Nephron progenitor cell (in vitro differentiated cells): ENCODE data around the gene FAM47E.

ENCODE experiments used
- DNase-seq: peaks from one replicate; pipeline ENCODE4 v3.0.0; 2021
- H3K27ac Mint-ChIP-seq: 2 replicates; pipeline ENCODE4 v1.8.0; 2021; ENCODE audit warnings: mild to moderate bottlenecking, moderate library complexity, mixed read lengths
- H3K27me3 Mint-ChIP-seq: 2 replicates; pipeline ENCODE4 v1.8.0; 2021; ENCODE audit warnings: mild to moderate bottlenecking, low read depth, mixed read lengths; ENCODE audit not compliant: poor library complexity
- H3K36me3 Mint-ChIP-seq: 2 replicates; pipeline ENCODE4 v1.8.0; 2021; ENCODE audit warnings: low read depth, mixed read lengths
- H3K4me1 Mint-ChIP-seq: 2 replicates; pipeline ENCODE4 v1.8.0; 2021; ENCODE audit warnings: mixed read lengths
- H3K4me3 Mint-ChIP-seq: 2 replicates; pipeline ENCODE4 v1.8.0; 2021; ENCODE audit warnings: mild to moderate bottlenecking, moderate library complexity, mixed read lengths
- H3K9me3 Mint-ChIP-seq: 2 replicates; pipeline ENCODE4 v1.8.0; 2021; ENCODE audit warnings: mild to moderate bottlenecking, moderate library complexity, mixed read lengths
- TF ChIP-seq, protein P1 (sequence below): fragments of 200-600 bp; sonication (generic); IDR thresholded peaks from 2 replicates; pipeline ENCODE4 v1.5.0; 2021; ENCODE audit warnings: antibody characterized with exemption

FAM47E gene

GRCh38 chr4:76216975-76217814 lies 34.3 kb upstream of the FAM47E start:
- no peaks in the 10 kb centered on the region for H3K9me3 Mint-ChIP-seq

DNA sequence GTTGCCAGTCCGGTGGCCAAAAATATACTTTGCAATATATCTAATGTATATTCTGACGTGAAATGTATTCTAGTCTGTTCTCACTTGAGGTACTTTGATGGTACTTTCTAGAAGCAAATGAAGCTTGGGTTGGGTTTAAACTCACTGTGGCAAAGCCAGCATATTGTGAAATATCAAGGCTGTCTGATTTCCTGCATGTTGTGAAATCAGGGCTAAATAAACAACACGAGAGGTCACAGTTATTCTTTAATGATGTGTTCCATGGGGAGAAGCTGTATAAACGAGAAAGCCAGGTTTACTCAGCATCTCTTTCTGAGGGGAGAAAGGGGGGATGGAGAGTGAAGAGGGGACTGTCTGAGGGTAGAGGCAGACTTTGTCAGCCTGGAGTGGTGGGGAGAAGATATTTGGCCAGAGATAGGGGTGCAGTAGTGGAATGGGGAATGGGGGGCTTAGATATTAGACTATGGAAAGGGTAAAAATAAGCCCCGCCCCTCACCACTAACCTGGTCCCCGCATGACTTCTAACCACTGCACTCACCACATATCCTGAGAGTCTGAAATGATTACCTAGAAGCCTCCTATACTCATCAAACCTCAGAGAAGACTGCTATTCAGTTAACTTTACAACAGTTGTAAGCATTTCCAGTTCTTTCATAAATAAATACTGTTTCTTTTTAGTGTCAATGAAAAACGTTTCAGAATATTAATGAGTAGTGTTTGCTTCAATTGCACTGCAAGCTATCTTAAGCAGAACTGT lies 32.0 kb upstream of the FAM47E start:
- DNase-seq, result no peak
- TF ChIP-seq, protein P1, sequence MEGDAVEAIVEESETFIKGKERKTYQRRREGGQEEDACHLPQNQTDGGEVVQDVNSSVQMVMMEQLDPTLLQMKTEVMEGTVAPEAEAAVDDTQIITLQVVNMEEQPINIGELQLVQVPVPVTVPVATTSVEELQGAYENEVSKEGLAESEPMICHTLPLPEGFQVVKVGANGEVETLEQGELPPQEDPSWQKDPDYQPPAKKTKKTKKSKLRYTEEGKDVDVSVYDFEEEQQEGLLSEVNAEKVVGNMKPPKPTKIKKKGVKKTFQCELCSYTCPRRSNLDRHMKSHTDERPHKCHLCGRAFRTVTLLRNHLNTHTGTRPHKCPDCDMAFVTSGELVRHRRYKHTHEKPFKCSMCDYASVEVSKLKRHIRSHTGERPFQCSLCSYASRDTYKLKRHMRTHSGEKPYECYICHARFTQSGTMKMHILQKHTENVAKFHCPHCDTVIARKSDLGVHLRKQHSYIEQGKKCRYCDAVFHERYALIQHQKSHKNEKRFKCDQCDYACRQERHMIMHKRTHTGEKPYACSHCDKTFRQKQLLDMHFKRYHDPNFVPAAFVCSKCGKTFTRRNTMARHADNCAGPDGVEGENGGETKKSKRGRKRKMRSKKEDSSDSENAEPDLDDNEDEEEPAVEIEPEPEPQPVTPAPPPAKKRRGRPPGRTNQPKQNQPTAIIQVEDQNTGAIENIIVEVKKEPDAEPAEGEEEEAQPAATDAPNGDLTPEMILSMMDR, result no peak
- H3K36me3 Mint-ChIP-seq, result no peaks in the 10 kb centered on the region
- H3K27ac Mint-ChIP-seq, result no peak overlapping the region
- H3K4me3 Mint-ChIP-seq, result no peak overlapping the region
- H3K4me1 Mint-ChIP-seq, result peaks cover 17% of the 10 kb centered on the region
- H3K9me3 Mint-ChIP-seq, result no peaks in the 10 kb centered on the region
- H3K27me3 Mint-ChIP-seq, result peaks cover 18% of the 10 kb centered on the region

More at GRCh38 chr4:76216975-76217814, 34.3 kb upstream of the FAM47E start:
- no peaks in the 10 kb centered on the region for H3K36me3 Mint-ChIP-seq
- no peak overlapping the region for H3K4me3 Mint-ChIP-seq
- H3K27me3 Mint-ChIP-seq, result peaks cover 21% of the 10 kb centered on the region
- TF ChIP-seq, protein P1, result no peak
- no peak overlapping the region for H3K27ac Mint-ChIP-seq
- DNase-seq, result no peak
- peaks cover 29% of the 10 kb centered on the region for H3K4me1 Mint-ChIP-seq

DNA sequence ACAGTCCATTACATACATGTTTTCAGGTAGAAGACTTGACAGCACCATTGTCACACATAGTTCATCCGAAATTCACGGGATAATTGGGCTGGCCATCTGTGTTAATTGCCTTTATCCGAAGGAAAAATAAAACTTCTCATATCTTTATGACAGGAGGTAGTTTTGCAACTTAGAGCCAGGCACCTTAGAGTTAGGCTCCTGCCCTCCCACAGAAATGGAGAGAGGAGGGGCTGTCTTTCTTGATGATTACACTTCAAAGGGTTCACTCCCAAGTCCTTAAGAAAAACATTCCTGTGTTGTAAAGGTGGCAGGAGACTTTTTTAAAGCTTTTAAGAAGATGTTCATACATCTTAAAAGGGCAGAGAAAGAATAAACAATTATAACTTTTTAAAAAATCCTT lies 27.4 kb upstream of the FAM47E start:
- no peak overlapping the region for H3K27ac Mint-ChIP-seq
- DNase-seq, result no peak
- peaks cover 6% of the 10 kb centered on the region for H3K36me3 Mint-ChIP-seq
- peaks cover 4% of the 10 kb centered on the region for H3K4me1 Mint-ChIP-seq
- H3K9me3 Mint-ChIP-seq, result peaks cover 19% of the 10 kb centered on the region
- H3K4me3 Mint-ChIP-seq, result no peak overlapping the region
- H3K27me3 Mint-ChIP-seq, result peaks cover 4% of the 10 kb centered on the region
- TF ChIP-seq, protein P1, result no peak

DNA sequence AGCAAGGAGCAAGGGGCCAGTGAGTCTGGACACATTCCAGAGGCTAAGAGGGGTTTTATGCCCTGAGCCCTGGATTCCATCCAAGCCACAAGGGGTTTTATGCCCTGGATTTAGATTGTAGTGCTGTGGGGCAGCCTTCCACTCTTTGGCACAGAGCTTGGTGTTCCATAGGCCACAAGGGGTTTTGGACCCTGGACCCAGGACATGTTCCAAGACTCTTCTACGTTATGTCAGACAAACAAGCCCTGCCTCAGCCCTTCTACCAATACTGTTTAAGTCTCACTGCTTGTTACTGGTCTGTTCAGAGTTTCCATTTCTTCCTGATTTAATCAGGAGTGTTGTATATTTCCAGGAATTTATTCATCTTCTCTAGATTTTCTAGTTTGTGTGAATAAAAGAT lies 25.1 kb upstream of the FAM47E start:
- no peak overlapping the region for H3K4me3 Mint-ChIP-seq
- H3K9me3 Mint-ChIP-seq, result peaks cover 25% of the 10 kb centered on the region

DNA sequence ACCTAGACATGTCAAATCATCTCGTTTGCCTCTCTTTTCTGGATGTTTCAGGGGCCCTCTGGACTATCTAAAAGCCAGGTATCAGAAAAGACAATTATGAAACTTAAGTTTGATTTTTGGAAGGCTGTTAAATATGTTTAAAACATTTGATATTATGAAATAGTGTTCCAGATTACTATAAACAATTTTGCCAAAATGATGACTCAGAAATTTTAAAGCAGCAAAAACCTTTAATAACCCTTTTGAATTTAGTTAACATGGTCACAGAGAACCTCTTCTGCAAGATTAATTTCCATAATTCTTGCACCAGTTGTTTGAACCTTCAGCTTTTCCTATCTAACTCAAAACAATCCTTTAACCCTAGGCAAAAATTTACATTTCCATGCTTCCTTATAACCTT lies 18.8 kb upstream of the FAM47E start:
- Mint-ChIP-seq H3K4me3 (no peak overlapping the region), H3K27me3 (peaks cover 8% of the 10 kb centered on the region), H3K36me3 (peaks cover 13% of the 10 kb centered on the region), H3K4me1 (peaks cover 16% of the 10 kb centered on the region), H3K27ac (no peak overlapping the region), H3K9me3 (peaks cover 45% of the 10 kb centered on the region)
- TF ChIP-seq, protein P1, result no peak
- no peak for DNase-seq

More for the DNA sequence above, 25.1 kb upstream of the FAM47E start:
- DNase-seq, result no peak
- Mint-ChIP-seq H3K27me3 (no peaks in the 10 kb centered on the region), H3K4me1 (peaks cover 4% of the 10 kb centered on the region), H3K36me3 (peaks cover 9% of the 10 kb centered on the region), H3K27ac (no peak overlapping the region)
- TF ChIP-seq, protein P1, result no peak
